Liver (tissue), 9 donors: Measurements from ENCODE around the gene PPFIBP1. TPM values are rescaled to one million over a fixed set of nuclear protein-coding genes. Genes with fewer than 3 reads are reported as not detected.
"Not testable (repeated sequence)": the region's sequence is repeated elsewhere in the genome, so short reads cannot be mapped to it uniquely, and the experiment has no call there.

ENCODE experiments used
- DNase-seq: peaks from one replicate; pipeline ENCODE4 v3.0.0-alpha.2; 2017; ENCODE audit warnings: low spot score
- H3K27ac ChIP-seq, 2 donors: one replicate each; pipeline ENCODE4 v1.7.0; 2013; ENCODE audit warnings: inconsistent platforms in 2 of 2, low read length in 2 of 2, control low read depth in 1 of 2, low read depth in 1 of 2, mild to moderate bottlenecking in 1 of 2
- H3K27me3 ChIP-seq, 4 donors: one replicate each; pipeline versions ENCODE4 v1.6.1 to v1.7.0; 2013; ENCODE audit warnings: low read length in 3 of 4, inconsistent platforms in 1 of 4, mild to moderate bottlenecking in 1 of 4, moderate library complexity in 1 of 4; ENCODE audit not compliant: control insufficient read depth in 4 of 4, insufficient read depth in 4 of 4
- H3K36me3 ChIP-seq, 4 donors: one replicate each; pipeline versions ENCODE4 v1.6.1 to v1.7.0; 2013; ENCODE audit warnings: low read length in 3 of 4, mild to moderate bottlenecking in 3 of 4, low read depth in 1 of 4, moderate library complexity in 1 of 4; ENCODE audit not compliant: control insufficient read depth in 4 of 4, insufficient read depth in 3 of 4
- H3K4me1 ChIP-seq, 4 donors: one replicate each; pipeline versions ENCODE4 v1.6.1 to v1.7.0; 2013; ENCODE audit warnings: low read length in 3 of 4, mild to moderate bottlenecking in 3 of 4, moderate library complexity in 1 of 4; ENCODE audit not compliant: control insufficient read depth in 4 of 4, insufficient read depth in 4 of 4
- H3K4me3 ChIP-seq, 3 donors: one replicate each; pipeline versions ENCODE4 v1.6.1 to v1.7.0; 2013; ENCODE audit warnings: low read length in 3 of 3, control low read depth in 1 of 3, low read depth in 1 of 3, mild to moderate bottlenecking in 1 of 3
- H3K9ac ChIP-seq, 2 donors: one replicate each; pipeline ENCODE4 v1.7.0; 2013; ENCODE audit warnings: low read length in 2 of 2, mild to moderate bottlenecking in 2 of 2, moderate library complexity in 2 of 2, control low read depth in 1 of 2, low read depth in 1 of 2
- H3K9me3 ChIP-seq, 4 donors: one replicate each; pipeline versions ENCODE4 v1.6.1 to v1.7.0; 2013; ENCODE audit warnings: low read length in 3 of 4; ENCODE audit not compliant: control insufficient read depth in 4 of 4
- EGR1 ChIP-seq, 2 donors: IDR thresholded peaks; 2 replicates each; pipeline ENCODE4 v1.6.1; 2016 to 2018; ENCODE audit warnings: antibody characterized with exemption in 2 of 2, low read depth in 2 of 2
- FOXA1 ChIP-seq: IDR thresholded peaks from 2 replicates; pipeline ENCODE4 v1.6.1; 2016; ENCODE audit warnings: antibody characterized with exemption
- FOXA2 ChIP-seq: IDR thresholded peaks from 2 replicates; pipeline ENCODE4 v1.6.1; 2016; ENCODE audit warnings: antibody characterized with exemption
- GABPA ChIP-seq, 2 donors: IDR thresholded peaks in 1 of 2; conservative IDR thresholded peaks in 1 of 2; 2 replicates each; pipeline ENCODE4 v1.6.1; 2016; ENCODE audit warnings: antibody characterized with exemption in 2 of 2, mild to moderate bottlenecking in 1 of 2, moderate library complexity in 1 of 2
- HNF4A ChIP-seq, 2 donors: conservative IDR thresholded peaks; 2 replicates each; pipeline ENCODE4 v1.6.1; 2016; ENCODE audit warnings: antibody characterized with exemption in 2 of 2, mild to moderate bottlenecking in 2 of 2
- HNF4G ChIP-seq: IDR thresholded peaks from 2 replicates; pipeline ENCODE4 v1.6.1; 2016; ENCODE audit warnings: antibody characterized with exemption
- JUND ChIP-seq, 2 donors: IDR thresholded peaks; 2 replicates each; pipeline ENCODE4 v1.6.1; 2016; ENCODE audit warnings: antibody characterized with exemption in 2 of 2
- NR2F2 ChIP-seq: IDR thresholded peaks from 2 replicates; pipeline ENCODE4 v1.6.1; 2016; ENCODE audit warnings: antibody characterized with exemption
- RAD21 ChIP-seq, 2 donors: IDR thresholded peaks; 2 replicates each; pipeline ENCODE4 v1.6.1; 2016; ENCODE audit warnings: antibody characterized with exemption in 2 of 2, mild to moderate bottlenecking in 2 of 2
- RXRA ChIP-seq, 2 donors: IDR thresholded peaks; 2 replicates each; pipeline ENCODE4 v1.6.1; 2017 to 2018; ENCODE audit warnings: antibody characterized with exemption in 2 of 2, mild to moderate bottlenecking in 1 of 2
- SP1 ChIP-seq: IDR thresholded peaks from 2 replicates; pipeline ENCODE4 v1.6.1; 2018; ENCODE audit warnings: antibody characterized with exemption, mild to moderate bottlenecking
- TAF1 ChIP-seq: conservative IDR thresholded peaks from 2 replicates; pipeline ENCODE4 v1.6.1; 2016; ENCODE audit warnings: antibody characterized with exemption, mild to moderate bottlenecking
- YY1 ChIP-seq: IDR thresholded peaks from 2 replicates; pipeline ENCODE4 v1.6.1; 2016; ENCODE audit warnings: antibody characterized with exemption, mild to moderate bottlenecking
- WGBS: extraction: QIAGEN DNeasy Blood & Tissue Kit; methylation state at CpG from one replicate; pipeline ENCODE4 v1.1.7; 2013; 5-methylcytosine and 5-hydroxymethylcytosine counted together
- polyA plus RNA-seq, 2 donors: library from polyadenylated mRNA; stranded (reverse) in 1 of 2; unstranded in 1 of 2; fragments of 200-250 nt in 1 of 2; fragments of >200 nt in 1 of 2; fragmentation: Nextera tagmentation in 1 of 2; extraction: Ambion mirVana in 1 of 2; gene quantifications; one replicate each; pipeline versions ENCODE4 v1.2.1 to v1.2.3, GENCODE V29; 2013 to 2015
- total RNA-seq, 2 donors: library from RNA; depleted of rRNA; stranded (reverse); fragments of >200 nt; gene quantifications; one replicate each; pipeline ENCODE4 v1.2.3, GENCODE V29; 2014
- TF ChIP-seq, protein P1 (sequence below): IDR thresholded peaks from 2 replicates; pipeline ENCODE4 v1.6.1; 2016; ENCODE audit warnings: antibody characterized with exemption
- TF ChIP-seq, protein P2 (sequence below): IDR thresholded peaks from 2 replicates; pipeline ENCODE4 v1.6.1; 2016; ENCODE audit warnings: antibody characterized with exemption
- TF ChIP-seq, protein P3 (sequence below): fragments of 150-350 bp; IDR thresholded peaks from 2 replicates; pipeline ENCODE4 v1.5.1; 2017; ENCODE audit warnings: improper control_type of control experiment, low read depth, low read length; ENCODE audit not compliant: missing input control
- TF ChIP-seq, protein P4 (sequence below): IDR thresholded peaks from 2 replicates; pipeline ENCODE4 v1.6.1; 2016; ENCODE audit warnings: antibody characterized with exemption, mild to moderate bottlenecking
- TF ChIP-seq, protein P5 (sequence below): IDR thresholded peaks from 2 replicates; pipeline ENCODE4 v1.6.1; 2016; ENCODE audit warnings: antibody characterized with exemption
- donor health status: healthy.
- donor health status: healthy.
- donor health status: healthy.
- donor health status: healthy.
- donor health status: healthy.

PPFIBP1 gene
- total and polyA plus RNA-seq, 4 donors, result 10.5 to 65.8 (median 17.4) TPM

DNA sequence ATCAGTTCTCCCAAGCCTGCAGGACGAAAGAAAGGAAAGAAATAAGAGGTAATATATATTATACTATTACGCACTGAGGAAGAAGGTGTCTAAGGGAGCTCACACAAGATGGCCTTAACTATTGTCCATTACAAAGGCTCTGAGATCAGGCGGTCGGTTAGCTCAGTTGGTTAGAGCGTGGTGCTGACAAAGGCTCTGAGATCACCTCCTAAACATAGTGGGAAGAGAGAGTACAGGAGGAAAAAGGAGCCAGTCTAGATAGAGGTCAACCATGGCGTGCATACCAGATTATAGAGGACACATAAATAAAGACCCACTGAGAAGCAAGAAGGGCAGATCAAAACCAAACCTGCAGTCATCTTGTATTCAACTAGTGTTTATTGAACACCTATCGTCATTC lies 118.9 kb downstream of the PPFIBP1 start:
- 94% methylated on average over 5 of the region's 7 CpGs for WGBS
- DNase-seq, H3K9ac ChIP-seq, H3K27ac ChIP-seq, H3K27me3 ChIP-seq, H3K36me3 ChIP-seq, H3K9me3 ChIP-seq, H3K4me3 ChIP-seq: not testable (repeated sequence)
- H3K4me1 ChIP-seq, result peaks cover 5 to 12% (median 9%) of the 10 kb centered on the region in 4 donors

DNA sequence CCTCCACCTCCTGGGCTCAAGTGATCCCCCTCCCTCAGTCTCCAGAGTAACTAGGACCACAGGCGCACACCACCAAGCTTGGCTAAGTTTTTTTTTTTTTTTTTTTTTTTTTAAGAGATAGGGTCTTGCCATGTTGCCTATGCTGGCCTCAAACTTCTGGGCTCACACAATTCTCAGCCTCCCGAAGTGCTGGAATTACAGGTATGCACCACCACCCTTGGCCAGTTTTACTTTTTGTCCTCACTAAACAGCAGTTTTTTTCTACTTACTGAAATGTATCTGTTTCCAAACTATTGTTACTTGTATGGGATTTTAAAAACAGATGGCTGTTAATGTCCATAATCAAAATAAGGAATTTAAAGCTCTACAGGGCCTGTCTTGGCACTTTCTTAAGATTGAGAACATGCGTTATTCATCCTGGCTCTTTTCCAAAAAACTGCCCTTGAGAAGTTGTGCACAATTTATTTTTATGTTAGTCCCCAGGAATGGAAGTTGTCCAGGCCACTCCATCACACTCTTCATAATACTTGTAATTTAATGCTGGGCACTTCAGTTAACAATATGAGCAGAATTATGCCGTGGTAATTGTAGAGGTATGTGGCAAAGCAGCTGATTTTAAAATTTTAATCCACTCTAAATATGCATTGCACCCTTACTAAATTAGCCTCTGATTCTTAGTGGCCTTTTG lies 120.3 kb downstream of the PPFIBP1 start:
- Histone ChIP-seq H3K9me3 (no peaks in the 10 kb centered on the region), H3K27me3 (no peaks in the 10 kb centered on the region), H3K4me3 (no peak overlapping the region), H3K36me3 (peaks cover 0 to 8% (median 6%) of the 10 kb centered on the region in 4 donors), H3K4me1 (peaks cover 2 to 7% (median 3%) of the 10 kb centered on the region in 4 donors), H3K9ac (no peak overlapping the region), H3K27ac (no peak overlapping the region)
- 80% methylated on average over 4 of the region's 4 CpGs for WGBS
- no peak for DNase-seq
- TF ChIP-seq FOXA1 (no peak), GABPA (IDR thresholded peaks at IDR 0.05 in 1 of 2, conservative IDR thresholded peaks at IDR 0.05 in 1 of 2) (no peak), FOXA2 (no peak), RXRA (IDR thresholded peaks at IDR 0.05) (no peak), HNF4A (conservative IDR thresholded peaks at IDR 0.05) (no peak), EGR1 (IDR thresholded peaks at IDR 0.05; ENCODE audit: low read depth in 2 of 2) (no peak), RAD21 (IDR thresholded peaks at IDR 0.05) (no peak), HNF4G (no peak), YY1 (no peak), JUND (IDR thresholded peaks at IDR 0.05) (no peak), SP1 (no peak), NR2F2 (no peak), TAF1 (no peak)
- TF ChIP-seq, protein P1, sequence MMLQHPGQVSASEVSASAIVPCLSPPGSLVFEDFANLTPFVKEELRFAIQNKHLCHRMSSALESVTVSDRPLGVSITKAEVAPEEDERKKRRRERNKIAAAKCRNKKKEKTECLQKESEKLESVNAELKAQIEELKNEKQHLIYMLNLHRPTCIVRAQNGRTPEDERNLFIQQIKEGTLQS, result no peak
- TF ChIP-seq, protein P2, sequence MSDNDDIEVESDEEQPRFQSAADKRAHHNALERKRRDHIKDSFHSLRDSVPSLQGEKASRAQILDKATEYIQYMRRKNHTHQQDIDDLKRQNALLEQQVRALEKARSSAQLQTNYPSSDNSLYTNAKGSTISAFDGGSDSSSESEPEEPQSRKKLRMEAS, result no peak
- TF ChIP-seq, protein P3, sequence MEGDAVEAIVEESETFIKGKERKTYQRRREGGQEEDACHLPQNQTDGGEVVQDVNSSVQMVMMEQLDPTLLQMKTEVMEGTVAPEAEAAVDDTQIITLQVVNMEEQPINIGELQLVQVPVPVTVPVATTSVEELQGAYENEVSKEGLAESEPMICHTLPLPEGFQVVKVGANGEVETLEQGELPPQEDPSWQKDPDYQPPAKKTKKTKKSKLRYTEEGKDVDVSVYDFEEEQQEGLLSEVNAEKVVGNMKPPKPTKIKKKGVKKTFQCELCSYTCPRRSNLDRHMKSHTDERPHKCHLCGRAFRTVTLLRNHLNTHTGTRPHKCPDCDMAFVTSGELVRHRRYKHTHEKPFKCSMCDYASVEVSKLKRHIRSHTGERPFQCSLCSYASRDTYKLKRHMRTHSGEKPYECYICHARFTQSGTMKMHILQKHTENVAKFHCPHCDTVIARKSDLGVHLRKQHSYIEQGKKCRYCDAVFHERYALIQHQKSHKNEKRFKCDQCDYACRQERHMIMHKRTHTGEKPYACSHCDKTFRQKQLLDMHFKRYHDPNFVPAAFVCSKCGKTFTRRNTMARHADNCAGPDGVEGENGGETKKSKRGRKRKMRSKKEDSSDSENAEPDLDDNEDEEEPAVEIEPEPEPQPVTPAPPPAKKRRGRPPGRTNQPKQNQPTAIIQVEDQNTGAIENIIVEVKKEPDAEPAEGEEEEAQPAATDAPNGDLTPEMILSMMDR, result no peak
- TF ChIP-seq, protein P4, sequence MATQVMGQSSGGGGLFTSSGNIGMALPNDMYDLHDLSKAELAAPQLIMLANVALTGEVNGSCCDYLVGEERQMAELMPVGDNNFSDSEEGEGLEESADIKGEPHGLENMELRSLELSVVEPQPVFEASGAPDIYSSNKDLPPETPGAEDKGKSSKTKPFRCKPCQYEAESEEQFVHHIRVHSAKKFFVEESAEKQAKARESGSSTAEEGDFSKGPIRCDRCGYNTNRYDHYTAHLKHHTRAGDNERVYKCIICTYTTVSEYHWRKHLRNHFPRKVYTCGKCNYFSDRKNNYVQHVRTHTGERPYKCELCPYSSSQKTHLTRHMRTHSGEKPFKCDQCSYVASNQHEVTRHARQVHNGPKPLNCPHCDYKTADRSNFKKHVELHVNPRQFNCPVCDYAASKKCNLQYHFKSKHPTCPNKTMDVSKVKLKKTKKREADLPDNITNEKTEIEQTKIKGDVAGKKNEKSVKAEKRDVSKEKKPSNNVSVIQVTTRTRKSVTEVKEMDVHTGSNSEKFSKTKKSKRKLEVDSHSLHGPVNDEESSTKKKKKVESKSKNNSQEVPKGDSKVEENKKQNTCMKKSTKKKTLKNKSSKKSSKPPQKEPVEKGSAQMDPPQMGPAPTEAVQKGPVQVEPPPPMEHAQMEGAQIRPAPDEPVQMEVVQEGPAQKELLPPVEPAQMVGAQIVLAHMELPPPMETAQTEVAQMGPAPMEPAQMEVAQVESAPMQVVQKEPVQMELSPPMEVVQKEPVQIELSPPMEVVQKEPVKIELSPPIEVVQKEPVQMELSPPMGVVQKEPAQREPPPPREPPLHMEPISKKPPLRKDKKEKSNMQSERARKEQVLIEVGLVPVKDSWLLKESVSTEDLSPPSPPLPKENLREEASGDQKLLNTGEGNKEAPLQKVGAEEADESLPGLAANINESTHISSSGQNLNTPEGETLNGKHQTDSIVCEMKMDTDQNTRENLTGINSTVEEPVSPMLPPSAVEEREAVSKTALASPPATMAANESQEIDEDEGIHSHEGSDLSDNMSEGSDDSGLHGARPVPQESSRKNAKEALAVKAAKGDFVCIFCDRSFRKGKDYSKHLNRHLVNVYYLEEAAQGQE, result no peak
- TF ChIP-seq, protein P5, sequence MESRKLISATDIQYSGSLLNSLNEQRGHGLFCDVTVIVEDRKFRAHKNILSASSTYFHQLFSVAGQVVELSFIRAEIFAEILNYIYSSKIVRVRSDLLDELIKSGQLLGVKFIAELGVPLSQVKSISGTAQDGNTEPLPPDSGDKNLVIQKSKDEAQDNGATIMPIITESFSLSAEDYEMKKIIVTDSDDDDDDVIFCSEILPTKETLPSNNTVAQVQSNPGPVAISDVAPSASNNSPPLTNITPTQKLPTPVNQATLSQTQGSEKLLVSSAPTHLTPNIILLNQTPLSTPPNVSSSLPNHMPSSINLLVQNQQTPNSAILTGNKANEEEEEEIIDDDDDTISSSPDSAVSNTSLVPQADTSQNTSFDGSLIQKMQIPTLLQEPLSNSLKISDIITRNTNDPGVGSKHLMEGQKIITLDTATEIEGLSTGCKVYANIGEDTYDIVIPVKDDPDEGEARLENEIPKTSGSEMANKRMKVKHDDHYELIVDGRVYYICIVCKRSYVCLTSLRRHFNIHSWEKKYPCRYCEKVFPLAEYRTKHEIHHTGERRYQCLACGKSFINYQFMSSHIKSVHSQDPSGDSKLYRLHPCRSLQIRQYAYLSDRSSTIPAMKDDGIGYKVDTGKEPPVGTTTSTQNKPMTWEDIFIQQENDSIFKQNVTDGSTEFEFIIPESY, result no peak
